Astrocyte of the cerebellum (primary cell): ENCODE data around the gene ATXN7L1.

Source experiments
- DNase-seq: peaks from one replicate; pipeline ENCODE4 v3.0.0-alpha.2; 2011; ENCODE audit warnings: low read depth
- H3K4me3 ChIP-seq: 2 replicates; pipeline ENCODE4 v1.5.1; 2011; ENCODE audit warnings: mild to moderate bottlenecking, low read depth, low read length, moderate library complexity
- in situ Hi-C: cut with HindIII; loops from 2 replicates; pipeline ENCODE4 v1.10.0; 2017; ENCODE audit warnings: low sequenced_read_pairs
- TF ChIP-seq, protein P1 (sequence below): IDR thresholded peaks from 2 replicates; pipeline ENCODE4 v1.5.1; 2012; ENCODE audit warnings: low read length, low read depth, moderate library complexity, mild to moderate bottlenecking; ENCODE audit errors: missing control alignments

The ATXN7L1 gene

DNA sequence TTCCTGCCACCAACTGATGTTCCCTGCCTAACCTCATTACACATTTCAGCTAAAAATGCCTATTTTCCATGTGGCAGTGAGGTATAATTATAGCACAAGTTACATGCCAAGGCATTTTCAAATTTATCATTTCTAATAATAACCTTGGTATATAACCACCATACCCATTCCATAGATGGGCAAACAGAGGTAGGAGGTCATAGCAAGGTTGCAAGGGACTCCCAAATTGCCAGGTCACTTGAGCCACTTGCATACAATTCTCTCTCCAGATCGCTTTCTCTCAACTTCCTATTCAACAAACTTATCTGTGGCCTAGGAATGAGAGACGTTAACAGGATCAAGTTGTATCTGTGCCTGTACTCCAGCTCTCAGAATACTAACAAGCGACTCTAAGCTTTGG lies 108.3 kb downstream of the ATXN7L1 start:
- in situ Hi-C loops, result loop anchor here (25.0 kb wide), 1 partner anchor 244 kb away; no protein-coding TSS in a partner anchor
- no peak overlapping the region for H3K4me3 ChIP-seq
- TF ChIP-seq, protein P1, sequence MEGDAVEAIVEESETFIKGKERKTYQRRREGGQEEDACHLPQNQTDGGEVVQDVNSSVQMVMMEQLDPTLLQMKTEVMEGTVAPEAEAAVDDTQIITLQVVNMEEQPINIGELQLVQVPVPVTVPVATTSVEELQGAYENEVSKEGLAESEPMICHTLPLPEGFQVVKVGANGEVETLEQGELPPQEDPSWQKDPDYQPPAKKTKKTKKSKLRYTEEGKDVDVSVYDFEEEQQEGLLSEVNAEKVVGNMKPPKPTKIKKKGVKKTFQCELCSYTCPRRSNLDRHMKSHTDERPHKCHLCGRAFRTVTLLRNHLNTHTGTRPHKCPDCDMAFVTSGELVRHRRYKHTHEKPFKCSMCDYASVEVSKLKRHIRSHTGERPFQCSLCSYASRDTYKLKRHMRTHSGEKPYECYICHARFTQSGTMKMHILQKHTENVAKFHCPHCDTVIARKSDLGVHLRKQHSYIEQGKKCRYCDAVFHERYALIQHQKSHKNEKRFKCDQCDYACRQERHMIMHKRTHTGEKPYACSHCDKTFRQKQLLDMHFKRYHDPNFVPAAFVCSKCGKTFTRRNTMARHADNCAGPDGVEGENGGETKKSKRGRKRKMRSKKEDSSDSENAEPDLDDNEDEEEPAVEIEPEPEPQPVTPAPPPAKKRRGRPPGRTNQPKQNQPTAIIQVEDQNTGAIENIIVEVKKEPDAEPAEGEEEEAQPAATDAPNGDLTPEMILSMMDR, result no peak
- DNase-seq, result no peak

DNA sequence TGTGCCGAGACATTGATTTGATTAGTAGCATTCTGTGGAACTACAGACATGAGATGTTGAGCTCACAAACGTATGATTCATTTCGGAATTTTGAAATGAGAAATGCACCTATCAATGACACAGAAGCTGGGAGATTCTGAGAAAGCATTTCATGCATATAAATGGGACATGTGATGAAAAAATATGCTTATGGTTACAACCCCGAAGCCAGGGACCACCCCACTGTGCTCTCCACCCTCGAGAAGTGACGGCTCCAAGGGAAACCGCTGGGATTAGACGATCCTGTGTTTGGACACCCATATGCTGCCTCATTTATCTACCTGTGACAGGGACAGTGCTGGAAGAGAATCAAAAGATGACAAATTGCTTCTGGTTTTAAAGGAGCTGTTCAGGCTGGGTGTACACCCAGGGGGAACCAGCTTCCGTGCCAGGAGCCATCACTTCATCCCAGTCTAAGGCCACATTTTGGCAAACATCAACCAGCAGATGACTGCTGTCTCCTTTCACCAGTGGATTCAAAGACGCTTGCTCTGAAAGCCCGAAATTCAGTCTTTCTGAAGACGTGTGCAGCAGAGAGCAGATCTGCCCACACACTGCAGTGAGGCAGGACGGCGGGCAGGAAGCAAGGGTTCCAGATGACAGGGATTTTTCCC lies 109.9 kb downstream of the ATXN7L1 start:
- H3K4me3 ChIP-seq, result no peak overlapping the region
- in situ Hi-C loops, result loop anchor here (25.0 kb wide), 1 partner anchor 246 kb away; no protein-coding TSS in a partner anchor
- DNase-seq, result no peak
- TF ChIP-seq, protein P1, result no peak

DNA sequence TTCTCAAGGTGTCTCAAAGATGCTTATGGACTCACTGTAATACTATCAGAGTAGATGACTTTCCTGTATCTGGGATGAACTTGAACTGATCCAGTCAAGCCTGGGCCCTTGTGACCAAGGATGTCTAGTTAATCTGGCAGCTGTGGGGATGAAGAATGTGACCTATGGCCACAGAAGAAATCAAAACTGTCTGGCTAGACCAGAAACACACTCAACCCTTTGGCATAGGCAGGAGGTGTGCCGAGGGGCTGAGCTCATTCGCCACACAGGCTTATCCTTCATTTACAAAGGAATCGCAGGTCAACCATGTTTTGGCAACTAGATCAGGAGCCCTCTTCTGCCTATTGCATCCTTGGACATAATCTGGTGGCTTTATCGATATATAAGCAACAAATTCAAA lies 110.6 kb downstream of the ATXN7L1 start:
- DNase-seq, result no peak
- in situ Hi-C loops, result loop anchor here (25.0 kb wide), 1 partner anchor 246 kb away; no protein-coding TSS in a partner anchor
- TF ChIP-seq, protein P1, result no peak

DNA sequence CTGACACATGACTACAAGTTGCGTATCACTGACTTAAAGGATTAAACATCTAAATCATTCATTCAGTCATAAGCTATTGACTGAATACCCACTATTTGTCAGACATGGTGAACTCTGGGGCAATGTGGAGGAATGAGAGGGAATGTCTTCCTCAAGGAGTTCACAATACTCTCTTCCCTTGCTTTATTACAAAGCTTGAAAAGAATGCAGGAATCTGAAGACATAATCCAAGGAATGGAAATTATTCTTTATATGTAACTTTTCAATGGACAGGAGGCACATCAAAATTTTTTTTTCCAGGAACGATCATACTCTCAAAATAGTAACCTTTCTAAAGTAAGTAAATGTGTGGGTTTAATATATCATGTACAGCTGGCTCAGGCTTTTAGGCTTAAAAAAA lies 111.9 kb downstream of the ATXN7L1 start:
- in situ Hi-C loops, result loop anchor here (25.0 kb wide), 1 partner anchor 248 kb away; no protein-coding TSS in a partner anchor
- DNase-seq, result no peak
- H3K4me3 ChIP-seq, result no peak overlapping the region
- TF ChIP-seq, protein P1, result no peak

More for the DNA sequence above, 110.6 kb downstream of the ATXN7L1 start:
- H3K4me3 ChIP-seq, result no peak overlapping the region

DNA sequence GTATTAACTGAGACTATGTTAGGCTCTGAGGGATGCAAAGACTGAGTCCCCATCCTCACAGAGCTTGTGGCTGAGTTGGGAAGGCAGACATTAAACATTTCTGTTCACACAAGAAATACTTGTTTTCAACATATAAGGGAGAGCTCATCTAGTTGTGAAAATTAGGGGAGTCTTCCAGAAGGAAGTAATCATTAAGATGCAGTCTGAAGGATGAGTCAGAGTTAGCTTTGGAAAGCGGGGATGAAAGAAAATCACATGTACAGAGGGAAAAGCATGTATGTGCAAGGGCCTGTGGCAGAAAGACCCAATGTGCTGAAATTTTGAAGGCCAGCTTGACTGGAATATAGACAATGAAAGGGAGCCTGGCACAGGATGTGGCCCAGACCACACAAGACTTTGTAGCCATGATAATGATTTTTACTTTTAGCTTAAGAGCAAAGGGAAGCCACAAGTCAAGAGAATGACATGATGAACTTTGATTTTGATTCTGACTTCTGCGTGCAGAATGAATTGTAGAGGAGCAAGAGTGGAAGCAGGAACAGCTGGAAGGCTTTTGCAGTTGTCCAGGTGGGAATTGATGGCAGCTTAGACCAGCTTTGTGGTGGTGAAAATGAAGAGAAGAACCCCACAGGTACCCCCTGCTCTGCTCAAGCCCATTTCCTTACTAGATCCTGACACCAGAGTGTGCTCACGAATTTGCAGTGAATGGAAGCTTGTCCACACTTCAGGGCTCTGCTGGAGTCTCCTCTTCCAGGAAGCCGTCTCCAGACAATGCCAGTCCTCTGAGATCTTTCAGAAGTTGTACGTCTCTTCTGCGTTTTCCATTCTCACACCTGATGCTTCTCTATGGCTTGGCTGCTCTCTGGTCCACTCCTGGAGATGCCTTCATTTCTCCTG lies 115.6 kb downstream of the ATXN7L1 start:
- TF ChIP-seq, protein P1, result no peak
- no peak for DNase-seq
- H3K4me3 ChIP-seq, result no peak overlapping the region
- in situ Hi-C loops, result loop anchor here (25.0 kb wide), 1 partner anchor 252 kb away; no protein-coding TSS in a partner anchor
